Right atrium auricular region (tissue), 2 donors: Measurements from ENCODE around the gene MIOS. TPM values are rescaled to one million over a fixed set of nuclear protein-coding genes. Genes with fewer than 3 reads are reported as not detected.

Source experiments
- DNase-seq: peaks from one replicate; pipeline ENCODE4 v3.0.0-alpha.2; 2019; ENCODE audit warnings: low spot score
- H3K27ac ChIP-seq, 2 donors: fragments of 200-600 bp; sonication (generic); 1 replicate in 1 of 2; 2 replicates in 1 of 2; pipeline ENCODE4 v1.5.1; 2016 to 2019
- H3K27me3 ChIP-seq, 2 donors: fragments of 200-600 bp; sonication (generic); one replicate each; pipeline versions ENCODE4 v1.5.1 to v1.6.0; 2017 to 2019
- H3K36me3 ChIP-seq: fragments of 200-600 bp; sonication (generic); one replicate; pipeline ENCODE4 v1.5.1; 2016
- H3K4me1 ChIP-seq, 2 donors: fragments of 200-600 bp; sonication (generic); one replicate each; pipeline versions ENCODE4 v1.5.1 to v1.6.0; 2017 to 2019
- H3K4me3 ChIP-seq, 2 donors: fragments of 200-600 bp; sonication (generic); 1 replicate in 1 of 2; 2 replicates in 1 of 2; pipeline ENCODE4 v1.5.1; 2017 to 2019; ENCODE audit warnings: mild to moderate bottlenecking in 1 of 2, moderate library complexity in 1 of 2
- H3K9me3 ChIP-seq, 2 donors: fragments of 200-600 bp; sonication (generic); one replicate each; pipeline ENCODE4 v1.5.1; 2019
- CTCF ChIP-seq, 2 donors: fragments of 200-600 bp; sonication (generic); IDR thresholded peaks; one replicate each; pipeline ENCODE4 v1.5.1; 2019; ENCODE audit warnings: antibody characterized with exemption in 2 of 2
- total RNA-seq, 2 donors: library from RNA; depleted of rRNA; stranded (reverse); fragments of >200 nt; gene quantifications; one replicate each; pipeline ENCODE4 v1.1.0, GENCODE V29; 2016

MIOS gene
- total RNA-seq, 2 donors from 2014 or later = 19.7 to 21.8 TPM

GRCh38 chr7:7542251-7542835 is 24.3 kb upstream of the MIOS start:
- DNase-seq = no peak
- H3K4me3 ChIP-seq = no peak overlapping the region

GRCh38 chr7:7548407-7548806 is 18.3 kb upstream of the MIOS start:
- no peaks in the 10 kb centered on the region for H3K36me3 ChIP-seq
- no peaks in the 10 kb centered on the region for H3K4me1 ChIP-seq
- DNase-seq = no peak
- no peaks in the 10 kb centered on the region for H3K9me3 ChIP-seq
- no peak overlapping the region for H3K4me3 ChIP-seq
- H3K27ac ChIP-seq = no peak overlapping the region
- TF ChIP-seq CTCF (IDR thresholded peaks at IDR 0.05) = no peak
- H3K27me3 ChIP-seq = no peaks in the 10 kb centered on the region

More at GRCh38 chr7:7542251-7542835, 24.3 kb upstream of the MIOS start:
- Histone ChIP-seq H3K4me1 (no peaks in the 10 kb centered on the region), H3K27ac (no peak overlapping the region), H3K9me3 (no peaks in the 10 kb centered on the region), H3K36me3 (no peaks in the 10 kb centered on the region), H3K27me3 (no peaks in the 10 kb centered on the region)
- no peak for TF ChIP-seq CTCF (IDR thresholded peaks at IDR 0.05)

- Histone ChIP-seq H3K4me1 (no peaks in the 10 kb centered on the region), H3K36me3 (no peaks in the 10 kb centered on the region), H3K27me3 (no peaks in the 10 kb centered on the region), H3K9me3 (no peaks in the 10 kb centered on the region), H3K4me3 (no peak overlapping the region), H3K27ac (no peak overlapping the region)
- DNase-seq = no peak
- no peak for TF ChIP-seq CTCF (IDR thresholded peaks at IDR 0.05)
These were observed 16.0 kb upstream of the MIOS start for GRCh38 chr7:7550663-7551062.

GRCh38 chr7:7552199-7552598 is 14.5 kb upstream of the MIOS start:
- H3K9me3 ChIP-seq = no peaks in the 10 kb centered on the region
- no peak for TF ChIP-seq CTCF (IDR thresholded peaks at IDR 0.05)
- no peak overlapping the region for H3K27ac ChIP-seq
- DNase-seq = no peak
- H3K4me3 ChIP-seq = no peak overlapping the region
- no peaks in the 10 kb centered on the region for H3K36me3 ChIP-seq
- H3K27me3 ChIP-seq = no peaks in the 10 kb centered on the region
- no peaks in the 10 kb centered on the region for H3K4me1 ChIP-seq

- TF ChIP-seq CTCF (IDR thresholded peaks at IDR 0.05) = no peak
- no peaks in the 10 kb centered on the region for H3K27me3 ChIP-seq
- no peak overlapping the region for H3K27ac ChIP-seq
- no peaks in the 10 kb centered on the region for H3K4me1 ChIP-seq
- DNase-seq = no peak
- H3K36me3 ChIP-seq = no peaks in the 10 kb centered on the region
- H3K9me3 ChIP-seq = no peaks in the 10 kb centered on the region
- no peak overlapping the region for H3K4me3 ChIP-seq
These were observed 13.3 kb upstream of the MIOS start for GRCh38 chr7:7553386-7553785.

- DNase-seq = no peak
- H3K9me3 ChIP-seq = peaks cover 0 to 4% of the 10 kb centered on the region in 2 donors
- H3K4me1 ChIP-seq = no peaks in the 10 kb centered on the region
- no peak for TF ChIP-seq CTCF (IDR thresholded peaks at IDR 0.05)
- no peaks in the 10 kb centered on the region for H3K27me3 ChIP-seq
- H3K36me3 ChIP-seq = no peaks in the 10 kb centered on the region
- no peak overlapping the region for H3K4me3 ChIP-seq
- H3K27ac ChIP-seq = no peak overlapping the region
These were observed 12.7 kb upstream of the MIOS start for GRCh38 chr7:7554021-7554432.
